ENCODE results near the gene UBB.

The UBB gene

DNA sequence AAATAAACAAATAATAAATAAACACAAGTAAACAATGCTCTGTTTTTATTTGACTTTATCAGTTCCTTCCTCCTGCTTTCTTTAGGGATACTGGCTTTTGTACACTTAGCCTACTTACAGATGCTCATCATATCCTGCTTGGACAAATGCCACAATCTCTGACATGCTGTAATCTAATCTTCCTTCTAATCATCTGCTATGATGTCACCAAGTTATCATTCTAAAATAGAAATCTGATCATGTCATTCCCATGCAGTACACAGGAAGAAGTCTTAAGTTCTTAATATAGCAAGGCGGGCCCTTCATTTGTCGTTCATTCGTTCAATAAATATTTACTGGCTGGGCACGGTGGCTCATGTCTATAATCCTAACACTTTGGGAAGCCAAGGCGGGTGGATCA is 9.1 kb upstream of the UBB start:
- DNase-seq (ENCODE audit: low read depth) = no peak
- H3K4me3 ChIP-seq (ENCODE audit: low read depth, low read length) = no peak overlapping the region
- TF ChIP-seq, protein P1, sequence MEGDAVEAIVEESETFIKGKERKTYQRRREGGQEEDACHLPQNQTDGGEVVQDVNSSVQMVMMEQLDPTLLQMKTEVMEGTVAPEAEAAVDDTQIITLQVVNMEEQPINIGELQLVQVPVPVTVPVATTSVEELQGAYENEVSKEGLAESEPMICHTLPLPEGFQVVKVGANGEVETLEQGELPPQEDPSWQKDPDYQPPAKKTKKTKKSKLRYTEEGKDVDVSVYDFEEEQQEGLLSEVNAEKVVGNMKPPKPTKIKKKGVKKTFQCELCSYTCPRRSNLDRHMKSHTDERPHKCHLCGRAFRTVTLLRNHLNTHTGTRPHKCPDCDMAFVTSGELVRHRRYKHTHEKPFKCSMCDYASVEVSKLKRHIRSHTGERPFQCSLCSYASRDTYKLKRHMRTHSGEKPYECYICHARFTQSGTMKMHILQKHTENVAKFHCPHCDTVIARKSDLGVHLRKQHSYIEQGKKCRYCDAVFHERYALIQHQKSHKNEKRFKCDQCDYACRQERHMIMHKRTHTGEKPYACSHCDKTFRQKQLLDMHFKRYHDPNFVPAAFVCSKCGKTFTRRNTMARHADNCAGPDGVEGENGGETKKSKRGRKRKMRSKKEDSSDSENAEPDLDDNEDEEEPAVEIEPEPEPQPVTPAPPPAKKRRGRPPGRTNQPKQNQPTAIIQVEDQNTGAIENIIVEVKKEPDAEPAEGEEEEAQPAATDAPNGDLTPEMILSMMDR (IDR thresholded peaks at IDR 0.05; ENCODE audit: low read depth, low read length, missing control alignments) = no peak

DNA sequence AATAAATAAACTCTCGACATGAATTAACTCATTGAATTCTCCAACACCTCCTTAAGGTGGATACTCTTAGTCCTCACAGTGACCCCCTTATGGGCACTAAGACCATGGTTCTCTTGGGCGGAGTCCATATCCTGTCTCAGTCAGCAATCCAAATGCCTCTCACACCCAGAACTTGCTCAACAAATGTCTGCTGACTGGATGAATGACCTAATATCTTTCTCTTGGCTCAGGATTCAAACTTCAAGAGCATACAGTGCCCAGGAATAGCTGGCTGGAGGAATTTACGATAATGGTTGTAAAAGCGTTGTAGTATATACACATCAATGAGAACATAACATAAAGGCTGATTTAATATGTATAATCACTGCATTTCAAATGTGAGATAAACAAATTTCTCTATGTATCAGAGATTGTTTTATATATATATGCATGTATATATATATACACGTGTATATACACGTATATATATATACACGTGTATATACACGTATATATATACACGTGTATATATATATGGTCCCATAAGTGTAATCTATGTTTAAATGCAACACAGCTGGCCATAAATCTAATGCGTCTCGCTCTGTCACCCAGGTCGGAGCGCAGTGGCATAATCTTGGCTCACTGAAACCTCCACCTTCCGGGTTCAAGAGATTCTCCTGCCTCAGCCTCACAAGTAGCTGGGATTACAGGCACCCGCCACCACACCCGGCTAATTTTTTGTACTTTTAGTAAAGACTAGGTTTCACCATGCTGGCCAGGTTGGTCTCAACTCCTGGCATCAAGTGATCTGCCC is 6.5 kb upstream of the UBB start:
- TF ChIP-seq, protein P1 (IDR thresholded peaks at IDR 0.05; ENCODE audit: low read depth, low read length, missing control alignments) = no peak
- DNase-seq (ENCODE audit: low read depth) = no peak
- no peak overlapping the region for H3K4me3 ChIP-seq (ENCODE audit: low read depth, low read length)

DNA sequence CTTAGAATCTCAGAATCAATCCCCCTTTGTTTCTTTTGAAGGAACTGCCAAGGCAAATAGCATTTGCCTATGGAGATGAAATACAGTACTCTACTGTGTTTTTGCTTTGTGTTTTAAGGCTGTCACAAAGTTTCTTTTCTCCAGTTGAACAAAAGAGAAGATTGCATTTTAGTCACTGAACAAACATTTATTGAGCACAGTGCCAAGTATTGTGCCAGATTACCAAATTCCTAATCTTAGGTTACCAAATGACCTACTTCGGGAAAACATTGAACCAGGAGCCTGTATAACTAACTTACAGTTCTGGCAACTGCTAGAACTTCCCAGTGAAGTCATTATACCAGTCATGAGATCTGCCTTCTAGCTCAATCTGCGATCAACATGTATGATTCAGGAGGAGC is 3.0 kb upstream of the UBB start:
- no peak overlapping the region for H3K4me3 ChIP-seq (ENCODE audit: low read depth, low read length)
- TF ChIP-seq, protein P1 (IDR thresholded peaks at IDR 0.05; ENCODE audit: low read depth, low read length, missing control alignments) = no peak
- DNase-seq (ENCODE audit: low read depth) = no peak

DNA sequence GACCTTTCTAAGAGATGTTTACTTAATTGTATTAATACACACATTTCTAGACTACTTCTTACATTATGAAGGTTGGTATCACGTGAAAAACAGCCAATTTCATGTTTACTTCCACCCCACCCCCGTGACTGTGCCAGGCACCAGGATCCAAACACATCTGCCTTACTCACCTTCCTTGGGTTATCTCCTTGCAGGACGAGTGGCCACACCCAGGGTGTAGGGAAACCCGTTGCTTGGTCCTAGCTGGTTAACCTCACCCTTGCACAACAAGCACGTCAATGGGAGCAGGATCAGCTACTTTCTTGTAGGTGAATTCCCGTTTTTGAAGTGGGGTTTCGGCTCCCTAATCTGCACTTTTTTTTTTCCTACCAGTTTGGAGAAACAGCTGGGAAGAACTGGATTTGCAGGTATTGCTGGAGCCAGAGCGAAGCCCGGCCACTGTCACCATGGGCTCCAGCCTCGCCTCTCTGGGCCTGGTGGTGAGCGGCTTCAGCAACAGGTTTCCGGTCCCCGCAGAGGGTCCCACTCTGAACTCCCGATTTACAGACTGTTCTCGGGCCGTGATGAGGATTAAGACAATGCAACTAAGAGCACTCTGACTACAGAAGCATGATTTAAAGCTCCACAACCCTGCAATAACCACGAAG is 2.1 kb upstream of the UBB start:
- H3K4me3 ChIP-seq (ENCODE audit: low read depth, low read length) = no peak overlapping the region
- TF ChIP-seq, protein P1 (IDR thresholded peaks at IDR 0.05; ENCODE audit: low read depth, low read length, missing control alignments) = no peak
- no peak for DNase-seq (ENCODE audit: low read depth)

DNA sequence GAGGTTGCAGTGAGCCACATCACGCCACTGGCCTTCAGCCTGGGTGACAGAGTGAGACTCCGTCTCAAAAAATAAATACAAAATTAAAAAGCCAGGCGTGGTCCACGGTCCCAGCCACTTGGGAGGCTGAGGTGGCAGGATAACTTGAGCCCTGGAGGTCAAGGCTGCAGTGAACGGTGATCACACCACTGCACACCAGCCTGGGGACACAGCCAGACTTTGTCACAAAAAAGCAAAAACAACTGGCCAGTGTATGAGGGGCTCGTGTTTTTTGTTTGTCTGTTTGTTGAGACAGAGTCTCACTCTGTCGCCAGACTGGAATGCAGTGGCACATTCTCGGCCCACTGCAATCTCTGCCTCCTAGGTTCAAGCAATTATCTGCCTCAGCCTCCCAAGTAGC is 1.2 kb upstream of the UBB start:
- no peak for DNase-seq (ENCODE audit: low read depth)
- H3K4me3 ChIP-seq (ENCODE audit: low read depth, low read length) = no peak overlapping the region
- TF ChIP-seq, protein P1 (IDR thresholded peaks at IDR 0.05; ENCODE audit: low read depth, low read length, missing control alignments) = no peak

DNA sequence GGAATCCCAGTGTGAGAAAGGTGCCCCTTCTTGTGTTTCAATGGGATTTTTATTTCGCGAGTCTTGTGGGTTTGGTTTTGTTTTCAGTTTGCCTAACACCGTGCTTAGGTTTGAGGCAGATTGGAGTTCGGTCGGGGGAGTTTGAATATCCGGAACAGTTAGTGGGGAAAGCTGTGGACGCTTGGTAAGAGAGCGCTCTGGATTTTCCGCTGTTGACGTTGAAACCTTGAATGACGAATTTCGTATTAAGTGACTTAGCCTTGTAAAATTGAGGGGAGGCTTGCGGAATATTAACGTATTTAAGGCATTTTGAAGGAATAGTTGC is 567 bp downstream of the UBB start:
- peak; percentile 22 for DNase-seq (ENCODE audit: low read depth)

More for the DNA sequence above, 567 bp downstream of the UBB start:
- peak overlapping the region; percentile 87 for H3K4me3 ChIP-seq (ENCODE audit: low read depth, low read length)
- TF ChIP-seq, protein P1 (IDR thresholded peaks at IDR 0.05; ENCODE audit: low read depth, low read length, missing control alignments) = no peak

Measured in GM12864 (cell line).